Bronchial epithelial cell (primary cell): ENCODE data around the gene HBG2. TPM values are rescaled to one million over a fixed set of nuclear protein-coding genes. Genes with fewer than 3 reads are reported as not detected.
A peak's percentile ranks its signal among the peaks of the same experiment; 100 is the strongest.

Experiments
- DNase-seq: peaks from one replicate; pipeline ENCODE4 v3.0.0-alpha.2; 2010; ENCODE audit warnings: low read depth
- FAIRE-seq: peaks from 2 replicates; lab custom pipeline; 2011; peaks lifted over from hg19 to GRCh38; lab: Jason Lieb, UNC
- H3K27me3 ChIP-seq: 2 replicates; pipeline ENCODE4 v1.5.1; 2011; ENCODE audit warnings: low read length; ENCODE audit not compliant: control insufficient read depth, insufficient read depth
- H3K36me3 ChIP-seq: 2 replicates; pipeline ENCODE4 v1.5.1; 2011; ENCODE audit warnings: low read length; ENCODE audit not compliant: control insufficient read depth, insufficient read depth
- H3K4me3 ChIP-seq: 2 replicates; pipeline ENCODE4 v1.5.1; 2011; ENCODE audit warnings: mild to moderate bottlenecking, low read depth, low read length, control low read depth
- total RNA-seq: library from RNA; depleted of rRNA; stranded (reverse); fragments of >200 nt; gene quantifications from 2 replicates; pipeline ENCODE4 v1.2.1, GENCODE V29; 2014
- TF ChIP-seq, protein P1 (sequence below): IDR thresholded peaks from 2 replicates; pipeline ENCODE4 v1.5.1; 2011; ENCODE audit warnings: mild to moderate bottlenecking, moderate library complexity, low read length, control low read depth, inconsistent platforms; ENCODE audit not compliant: insufficient read depth, severe bottlenecking

HBG2 gene
- total RNA-seq, 1 donor from 2014 or later: not detected

DNA sequence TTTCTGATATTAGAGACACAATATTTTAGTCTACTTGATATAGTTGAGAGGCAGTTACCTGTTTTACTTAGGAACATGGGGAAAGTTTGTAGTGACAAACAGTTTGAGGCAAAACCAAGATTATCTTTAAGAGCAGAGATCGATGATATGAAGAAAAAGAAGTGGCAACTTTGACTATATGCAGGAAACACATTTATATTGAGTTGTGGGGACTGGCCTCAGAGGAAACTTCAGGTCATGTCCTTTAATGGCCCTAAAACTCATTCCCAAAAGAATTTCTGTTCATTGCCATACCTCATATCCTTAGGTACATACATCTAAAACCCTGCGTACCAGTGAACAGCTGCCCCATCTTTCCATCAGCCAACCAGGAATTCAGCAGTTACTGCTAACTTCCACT is 9.4 kb downstream of the HBG2 start:
- DNase-seq (no peak), FAIRE-seq (no peak)
- Histone ChIP-seq H3K36me3 (no peaks in the 10 kb centered on the region), H3K4me3 (no peak overlapping the region), H3K27me3 (no peaks in the 10 kb centered on the region)
- TF ChIP-seq, protein P1, sequence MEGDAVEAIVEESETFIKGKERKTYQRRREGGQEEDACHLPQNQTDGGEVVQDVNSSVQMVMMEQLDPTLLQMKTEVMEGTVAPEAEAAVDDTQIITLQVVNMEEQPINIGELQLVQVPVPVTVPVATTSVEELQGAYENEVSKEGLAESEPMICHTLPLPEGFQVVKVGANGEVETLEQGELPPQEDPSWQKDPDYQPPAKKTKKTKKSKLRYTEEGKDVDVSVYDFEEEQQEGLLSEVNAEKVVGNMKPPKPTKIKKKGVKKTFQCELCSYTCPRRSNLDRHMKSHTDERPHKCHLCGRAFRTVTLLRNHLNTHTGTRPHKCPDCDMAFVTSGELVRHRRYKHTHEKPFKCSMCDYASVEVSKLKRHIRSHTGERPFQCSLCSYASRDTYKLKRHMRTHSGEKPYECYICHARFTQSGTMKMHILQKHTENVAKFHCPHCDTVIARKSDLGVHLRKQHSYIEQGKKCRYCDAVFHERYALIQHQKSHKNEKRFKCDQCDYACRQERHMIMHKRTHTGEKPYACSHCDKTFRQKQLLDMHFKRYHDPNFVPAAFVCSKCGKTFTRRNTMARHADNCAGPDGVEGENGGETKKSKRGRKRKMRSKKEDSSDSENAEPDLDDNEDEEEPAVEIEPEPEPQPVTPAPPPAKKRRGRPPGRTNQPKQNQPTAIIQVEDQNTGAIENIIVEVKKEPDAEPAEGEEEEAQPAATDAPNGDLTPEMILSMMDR: no peak

DNA sequence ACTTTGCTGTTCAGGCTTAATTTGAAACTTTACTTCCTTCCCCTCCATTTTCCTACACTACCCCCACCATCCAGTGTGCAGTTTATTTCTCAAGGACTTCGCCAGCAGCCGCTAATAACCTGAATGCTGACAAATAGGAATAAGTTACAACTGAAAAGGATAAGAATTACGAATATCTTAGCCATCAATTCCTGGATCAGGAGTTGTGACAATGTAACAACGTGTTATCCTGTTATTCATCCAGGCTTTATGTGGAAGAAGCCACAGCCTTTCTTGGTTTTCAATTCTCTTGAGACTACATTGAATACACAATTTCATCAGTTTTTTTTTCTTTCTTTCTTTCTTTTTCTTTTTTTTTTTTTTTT is 10.8 kb downstream of the HBG2 start:
- no peaks in the 10 kb centered on the region for H3K36me3 ChIP-seq
- H3K27me3 ChIP-seq: no peaks in the 10 kb centered on the region
- no peak overlapping the region for H3K4me3 ChIP-seq
- DNase-seq (no peak), FAIRE-seq (peak; percentile 13)
- TF ChIP-seq, protein P1: no peak

DNA sequence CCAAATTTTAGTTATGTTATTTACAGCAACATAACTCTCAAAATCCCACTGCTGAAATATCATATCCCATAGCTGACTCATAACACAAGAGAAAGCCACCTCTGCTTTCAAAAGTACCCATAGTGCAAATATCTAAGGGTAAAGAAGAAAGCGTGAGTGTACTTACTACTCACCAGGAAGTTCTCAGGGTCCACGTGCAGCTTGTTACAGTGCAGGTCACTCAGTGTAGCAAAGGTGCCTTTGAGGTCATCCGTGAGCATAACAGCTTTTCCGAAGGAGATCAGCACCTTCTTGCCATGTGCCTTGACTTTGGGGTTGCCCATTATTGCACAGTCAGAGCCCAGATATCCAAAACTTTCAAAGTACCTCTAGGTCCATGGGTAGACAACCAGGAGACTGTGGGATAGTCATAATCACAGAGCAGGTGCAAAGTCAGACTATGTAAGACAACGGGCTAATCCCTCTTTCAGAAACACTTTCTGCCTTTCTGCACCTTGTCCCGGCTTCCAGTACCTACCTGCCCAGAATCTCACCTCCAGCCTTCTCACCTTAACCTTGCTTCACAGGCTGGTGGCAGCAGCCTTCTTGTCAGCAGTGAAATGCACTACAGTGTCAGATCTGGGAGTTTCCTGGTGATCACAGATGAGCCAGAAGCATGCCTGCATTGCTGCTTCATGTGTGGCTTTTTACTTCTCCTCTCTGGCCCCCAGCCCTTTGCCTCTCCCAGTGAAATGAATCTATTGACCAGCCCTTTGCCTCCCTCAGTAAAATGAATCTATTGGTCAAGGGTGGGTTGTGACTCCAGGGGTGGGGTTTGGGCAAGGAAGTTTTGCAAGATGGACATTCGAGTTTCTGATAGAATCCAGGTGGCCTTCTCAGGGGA is 11.4 kb downstream of the HBG2 start:
- TF ChIP-seq, protein P1: no peak
- DNase-seq: peak; percentile 40
- Histone ChIP-seq H3K36me3 (no peaks in the 10 kb centered on the region), H3K4me3 (no peak overlapping the region), H3K27me3 (no peaks in the 10 kb centered on the region)
- no peak for FAIRE-seq

DNA sequence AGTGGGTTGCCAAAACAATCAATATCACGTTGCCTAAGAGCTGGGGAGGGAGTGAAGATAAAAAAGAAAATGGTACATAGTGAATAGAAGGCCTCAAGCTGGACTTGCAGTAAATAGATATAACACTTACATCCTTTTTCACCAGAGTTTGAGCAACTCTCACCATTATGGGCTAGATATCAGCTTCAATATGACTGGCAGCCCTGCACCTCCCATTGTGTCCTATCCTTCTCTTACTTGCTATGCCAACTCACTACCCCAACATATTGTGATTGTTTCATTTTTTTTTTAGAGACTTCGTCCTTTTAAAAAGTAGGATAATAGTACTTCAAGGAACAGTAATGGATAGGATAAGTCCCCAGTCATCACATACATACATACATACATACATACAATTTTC is 12.4 kb downstream of the HBG2 start:
- no peak for FAIRE-seq
- DNase-seq: no peak
- TF ChIP-seq, protein P1: no peak
- H3K4me3 ChIP-seq: no peak overlapping the region
- no peaks in the 10 kb centered on the region for H3K36me3 ChIP-seq
- H3K27me3 ChIP-seq: no peaks in the 10 kb centered on the region

DNA sequence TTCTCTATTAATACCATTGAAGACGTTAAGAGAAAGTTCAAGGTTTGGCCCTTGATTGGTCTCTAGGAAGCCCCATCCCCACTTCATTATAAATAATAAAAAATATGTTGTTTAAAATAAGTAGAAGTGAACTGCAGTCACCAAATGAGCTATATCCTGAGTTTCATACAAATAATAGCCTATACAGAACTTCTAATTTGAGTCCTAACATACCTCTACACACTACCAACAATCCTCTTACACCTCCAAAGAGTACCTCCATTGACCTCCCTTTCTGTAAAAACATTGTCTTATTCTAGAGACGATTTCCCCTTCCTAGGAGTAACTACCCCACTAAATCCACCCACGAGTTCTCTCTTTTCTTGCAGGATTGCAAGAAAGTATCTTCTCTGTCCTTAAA is 13.1 kb downstream of the HBG2 start:
- Histone ChIP-seq H3K4me3 (no peak overlapping the region), H3K36me3 (no peaks in the 10 kb centered on the region), H3K27me3 (no peaks in the 10 kb centered on the region)
- FAIRE-seq (no peak), DNase-seq (no peak)
- TF ChIP-seq, protein P1: no peak
